ENCODE measurements around the gene TMEM178B. TPM values are rescaled to one million over a fixed set of nuclear protein-coding genes. Genes with fewer than 3 reads are reported as not detected.
A peak's percentile ranks its signal among the peaks of the same experiment; 100 is the strongest.

The TMEM178B gene
- total and polyA plus RNA-seq, 12 donors: 0.24 to 4.9 (median 2.1) TPM

DNA sequence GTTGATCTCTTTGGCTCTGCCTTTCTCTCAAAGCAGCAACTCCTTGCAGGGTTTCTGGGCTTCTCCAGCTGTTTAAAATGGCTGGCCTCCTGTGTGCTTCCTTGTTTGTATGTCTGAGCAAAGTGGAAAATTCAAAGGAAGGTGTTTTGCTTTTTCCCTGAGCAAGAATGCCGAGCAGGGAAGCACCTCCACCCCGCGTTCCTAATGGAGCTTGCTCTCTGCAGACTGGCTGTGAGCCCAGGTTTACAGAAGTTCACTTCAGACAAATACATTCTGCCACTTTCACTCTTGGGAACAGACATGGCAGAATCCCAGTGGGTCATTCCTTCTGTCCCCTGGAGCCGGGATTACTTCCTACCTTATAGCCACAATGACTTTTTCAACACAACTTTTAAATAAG lies 295.6 kb downstream of the TMEM178B start:
- TF ChIP-seq CTCF (IDR thresholded peaks at IDR 0.05): no peak
- TF ChIP-seq POLR2A (IDR thresholded peaks at IDR 0.05): no peak
- Histone ChIP-seq H3K9me3 (replicated peaks in 1 of 3) (no peaks in the 10 kb centered on the region), H3K4me1 (replicated peaks in 1 of 2) (no peaks in the 10 kb centered on the region), H3K27me3 (no peaks in the 10 kb centered on the region), H3K27ac (no peak overlapping the region), H3K4me3 (no peak overlapping the region), H3K36me3 (replicated peaks in 1 of 2) (no peaks in the 10 kb centered on the region)
- 53 to 72% (median 61%) methylated on average over 4 of the region's 4 CpGs for WGBS, 4 donors
- intact Hi-C loops (cut with DNase I): no loop called here
- DNase-seq: peak in 5 of 7 donors; percentile 11 to 57 (median 28)

- no peak overlapping the region for H3K4me3 ChIP-seq
- no peak overlapping the region for H3K27ac ChIP-seq
- intact Hi-C loops (cut with DNase I): no loop called here
- DNase-seq: no peak
- H3K36me3 ChIP-seq (replicated peaks in 1 of 2): no peaks in the 10 kb centered on the region
- 64 to 87% (median 83%) methylated on average over 5 of the region's 5 CpGs for WGBS, 4 donors
- no peaks in the 10 kb centered on the region for H3K9me3 ChIP-seq (replicated peaks in 1 of 3)
- no peaks in the 10 kb centered on the region for H3K27me3 ChIP-seq
- TF ChIP-seq CTCF (IDR thresholded peaks at IDR 0.05): no peak
- no peak for TF ChIP-seq POLR2A (IDR thresholded peaks at IDR 0.05)
- H3K4me1 ChIP-seq (replicated peaks in 1 of 2): no peaks in the 10 kb centered on the region
These were observed 296.3 kb downstream of the TMEM178B start for GRCh38 chr7:141370178-141370577.

DNA sequence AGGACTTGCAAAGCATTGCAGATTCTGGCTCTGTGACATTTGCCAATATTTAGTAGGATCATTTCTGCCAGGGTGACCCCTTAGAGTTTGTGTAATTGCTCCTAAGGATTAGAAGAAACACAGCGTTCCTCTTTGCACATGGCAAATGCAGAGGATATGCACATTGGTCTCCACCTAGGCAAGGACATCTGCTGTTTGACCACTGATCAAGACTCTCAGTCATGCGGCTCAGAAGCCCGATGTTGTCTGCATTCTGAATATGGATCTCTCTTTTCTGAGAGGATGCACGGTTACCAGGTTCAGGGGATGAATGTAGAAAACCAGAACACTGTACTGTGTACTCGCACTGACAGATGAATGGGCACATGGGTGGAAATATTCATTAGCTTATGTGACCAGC lies 296.8 kb downstream of the TMEM178B start:
- WGBS, 4 donors: 84 to 94% (median 89%) methylated on average over 5 of the region's 5 CpGs
- no peak overlapping the region for H3K27ac ChIP-seq

DNA sequence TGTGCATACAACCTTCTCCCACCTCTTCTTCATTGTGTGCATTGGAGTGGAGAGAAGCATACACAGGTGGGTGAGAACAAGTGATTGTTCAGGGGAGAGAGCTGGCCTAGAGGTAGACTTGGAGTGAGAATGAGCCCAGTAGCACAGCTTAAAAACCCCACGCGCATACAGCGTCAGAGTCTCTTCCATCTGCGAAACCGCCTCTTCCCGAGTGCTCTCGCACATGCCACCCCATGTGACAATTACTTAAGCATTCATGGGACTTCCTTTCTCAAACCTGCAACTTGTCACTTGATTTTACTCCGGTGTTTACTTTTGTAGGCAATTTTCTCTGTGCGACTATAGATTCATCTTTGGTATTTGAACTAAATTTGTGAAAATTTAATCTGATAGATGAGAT lies 300.6 kb downstream of the TMEM178B start:
- no peak for TF ChIP-seq CTCF (IDR thresholded peaks at IDR 0.05)
- TF ChIP-seq POLR2A (IDR thresholded peaks at IDR 0.05): no peak
- whole genome bisulfite sequencing, 4 donors: 95 to 98% (median 96%) methylated on average over 9 of the region's 9 CpGs
- H3K27me3 ChIP-seq: no peaks in the 10 kb centered on the region

More for the DNA sequence above, 296.8 kb downstream of the TMEM178B start:
- Histone ChIP-seq H3K27me3 (no peaks in the 10 kb centered on the region), H3K4me3 (no peak overlapping the region), H3K4me1 (replicated peaks in 1 of 2) (no peaks in the 10 kb centered on the region), H3K9me3 (replicated peaks in 1 of 3) (no peaks in the 10 kb centered on the region), H3K36me3 (replicated peaks in 1 of 2) (no peaks in the 10 kb centered on the region)
- no peak for DNase-seq
- TF ChIP-seq CTCF (IDR thresholded peaks at IDR 0.05) (no peak), POLR2A (IDR thresholded peaks at IDR 0.05) (no peak)
- intact Hi-C loops (cut with DNase I): no loop called here

More for the DNA sequence above, 300.6 kb downstream of the TMEM178B start:
- intact Hi-C loops (cut with DNase I): no loop called here
- Histone ChIP-seq H3K4me1 (replicated peaks in 1 of 2) (peaks cover 0 to 5% of the 10 kb centered on the region in 2 donors), H3K9me3 (replicated peaks in 1 of 3) (no peaks in the 10 kb centered on the region), H3K36me3 (replicated peaks in 1 of 2) (no peaks in the 10 kb centered on the region), H3K4me3 (no peak overlapping the region), H3K27ac (no peak overlapping the region)
- no peak for DNase-seq
